B cell (primary cell): ENCODE results near the gene SNED1. TPM values are rescaled to one million over a fixed set of nuclear protein-coding genes. Genes with fewer than 3 reads are reported as not detected.

Experiments used
- ATAC-seq: fragments of 200-7000 bp; cut with Tn5 transposase; one replicate; pipeline ENCODE4 v1.10.0; 2021; ENCODE audit warnings: low read depth, mild to moderate bottlenecking, moderate number of reproducible peaks, moderate library complexity
- CTCF ChIA-PET: fragments of 350-600 bp; sonication (Branson Sonifier 250); formaldehyde crosslinking; loops from one replicate; lab custom pipeline; 2021; ENCODE audit warnings: antibody characterized with exemption, inconsistent platforms; lab: Charles Lee
- POLR2A ChIA-PET: fragments of 350-600 bp; sonication (Branson Sonifier 250); formaldehyde crosslinking; loops from one replicate; lab custom pipeline; 2021; ENCODE audit warnings: antibody characterized with exemption; lab: Charles Lee
- DNase-seq: peaks from one replicate; pipeline ENCODE4 v3.0.0; 2013
- H2AFZ ChIP-seq: 2 replicates; pipeline ENCODE4 v1.6.1; 2012; ENCODE audit warnings: mild to moderate bottlenecking, low read depth, low read length; ENCODE audit not compliant: insufficient read depth, poor library complexity, severe bottlenecking
- H3K27ac ChIP-seq, 2 donors: 1 replicate in 1 of 2; 2 replicates in 1 of 2; pipeline ENCODE4 v1.5.1; 2012 to 2013; ENCODE audit warnings: low read length in 2 of 2, mild to moderate bottlenecking in 2 of 2, moderate library complexity in 1 of 2
- H3K27me3 ChIP-seq, 4 experiments: fragments of 200-600 bp in 1 of 4; sonication (generic) in 1 of 4; replicated peaks in 1 of 4; 1 replicate in 2 of 4; 2 replicates in 2 of 4; pipeline versions ENCODE4 v1.6.1 to v1.7.0; 2013 to 2016; ENCODE audit warnings: low read length in 3 of 4, mild to moderate bottlenecking in 2 of 4, mixed read lengths in 1 of 4, moderate library complexity in 1 of 4; ENCODE audit not compliant: insufficient read depth in 4 of 4, control insufficient read depth in 3 of 4; ENCODE audit errors: control extremely low read depth in 1 of 4
- H3K36me3 ChIP-seq, 2 experiments: replicated peaks in 1 of 2; 1 replicate in 1 of 2; 2 replicates in 1 of 2; pipeline versions ENCODE4 v1.6.1 to v1.7.1; 2013; ENCODE audit warnings: low read length in 1 of 2; ENCODE audit not compliant: insufficient read depth in 2 of 2, control insufficient read depth in 1 of 2; ENCODE audit errors: control extremely low read depth in 1 of 2, extremely low read depth in 1 of 2
- H3K4me1 ChIP-seq, 2 donors: fragments of 200-600 bp in 1 of 2; sonication (generic) in 1 of 2; 1 replicate in 1 of 2; 2 replicates in 1 of 2; pipeline versions ENCODE4 v1.5.1 to v1.6.1; 2013 to 2017; ENCODE audit warnings: low read length in 2 of 2; ENCODE audit not compliant: control insufficient read depth in 2 of 2, insufficient read depth in 2 of 2
- H3K4me2 ChIP-seq: replicated peaks from 2 replicates; pipeline ENCODE3; 2012; ENCODE audit warnings: mild to moderate bottlenecking, low read depth, low read length; ENCODE audit not compliant: poor library complexity, severe bottlenecking
- H3K4me3 ChIP-seq, 5 experiments: fragments of 200-600 bp in 1 of 5; sonication (generic) in 1 of 5; 1 replicate in 3 of 5; 2 replicates in 2 of 5; pipeline versions ENCODE4 v1.5.1 to v1.7.0; 2011 to 2016; ENCODE audit warnings: low read length in 4 of 5, mild to moderate bottlenecking in 4 of 5, low read depth in 2 of 5, control low read depth in 1 of 5, moderate library complexity in 1 of 5; ENCODE audit not compliant: insufficient read depth in 1 of 5; ENCODE audit errors: control extremely low read depth in 1 of 5, extremely low read depth in 1 of 5
- H3K79me2 ChIP-seq: fragments of 200-600 bp; sonication (generic); one replicate; pipeline ENCODE4 v1.6.0; 2016; ENCODE audit warnings: low read length; ENCODE audit not compliant: control insufficient read depth, insufficient read depth
- H3K9ac ChIP-seq: fragments of 200-600 bp; sonication (generic); 2 replicates; pipeline ENCODE4 v1.6.1; 2017; ENCODE audit warnings: mild to moderate bottlenecking, low read length, moderate library complexity
- H3K9me3 ChIP-seq, 3 donors: one replicate each; pipeline versions ENCODE4 v1.6.1 to v1.7.1; 2013; ENCODE audit warnings: low read length in 2 of 3; ENCODE audit not compliant: control insufficient read depth in 2 of 3, insufficient read depth in 1 of 3; ENCODE audit errors: control extremely low read depth in 1 of 3
- H4K20me1 ChIP-seq: 2 replicates; pipeline ENCODE4 v1.6.0; 2012; ENCODE audit warnings: mild to moderate bottlenecking, low read length; ENCODE audit not compliant: insufficient read depth, control insufficient read depth, poor library complexity, severe bottlenecking
- H3K27ac Mint-ChIP-seq: one replicate; pipeline ENCODE4 v1.8.0; 2021; ENCODE audit warnings: mixed read lengths
- H3K27me3 Mint-ChIP-seq: one replicate; pipeline ENCODE4 v1.8.0; 2021; ENCODE audit warnings: mixed read lengths
- H3K4me1 Mint-ChIP-seq: one replicate; pipeline ENCODE4 v1.8.0; 2021; ENCODE audit warnings: mixed read lengths
- H3K4me3 Mint-ChIP-seq: one replicate; pipeline ENCODE4 v1.8.0; 2021; ENCODE audit warnings: mixed read lengths
- H3K9me3 Mint-ChIP-seq: one replicate; pipeline ENCODE4 v1.8.0; 2022; ENCODE audit warnings: mixed read lengths; ENCODE audit not compliant: insufficient read depth
- CTCF ChIP-seq: fragments of 200-600 bp; IDR thresholded peaks from one replicate; pipeline ENCODE4 v1.8.0; 2022; ENCODE audit warnings: antibody characterized with exemption, mild to moderate bottlenecking
- EZH2 ChIP-seq: IDR thresholded peaks from 2 replicates; pipeline ENCODE4 v1.6.1; 2012; ENCODE audit warnings: borderline replicate concordance, low read depth, mild to moderate bottlenecking, moderate library complexity, low read length; ENCODE audit not compliant: insufficient read depth, poor library complexity, severe bottlenecking
- WGBS: methylation state at CpG from one replicate; pipeline ENCODE4 v1.1.5; 2013; ENCODE audit warnings: missing lambda C conversion rate; ENCODE audit not compliant: insufficient coverage; 5-methylcytosine and 5-hydroxymethylcytosine counted together
- intact Hi-C: fragments of 100-400 bp; cut with micrococcal nuclease; formaldehyde crosslinking; loops from one replicate; pipeline ENCODE4 v1.10.0; 2022
- polyA plus RNA-seq: library from polyadenylated mRNA; depleted of rRNA; stranded (reverse); fragments of >200 nt; gene quantifications from 2 replicates; pipeline ENCODE4 v1.2.3, GENCODE V29; 2012
- total RNA-seq, 2 donors: library from RNA; stranded (reverse); fragments of 120-200 nt in 1 of 2; gene quantifications; 1 replicate in 1 of 2; 2 replicates in 1 of 2; pipeline versions ENCODE4 v1.2.3 to v1.2.4, GENCODE V29; 2013 to 2022

Gene SNED1
- total and polyA plus RNA-seq, 2 donors (not counting 1 experiment from before 2014, with no cell fraction given) = 25.5 to 336 TPM

GRCh38 chr2:241134711-241135110, 136.3 kb downstream of the SNED1 start:
- H3K4me2 ChIP-seq = no peak overlapping the region
- ChIA-PET POLR2A (no interaction called here), CTCF (no interaction called here)
- ATAC-seq (no peak), DNase-seq (no peak)
- no peaks in the 10 kb centered on the region for H3K9me3 Mint-ChIP-seq
- peaks cover 4 to 5% of the 10 kb centered on the region in 2 donors for H3K4me1 ChIP-seq
- H3K4me3 ChIP-seq = no peak overlapping the region
- intact Hi-C loops = no loop called here
- no peak overlapping the region for H3K9ac ChIP-seq
- H3K27ac Mint-ChIP-seq = no peak overlapping the region
- no peaks in the 10 kb centered on the region for H3K79me2 ChIP-seq
- peaks cover 0 to 21% of the 10 kb centered on the region in 2 experiments for H3K36me3 ChIP-seq
- H3K27me3 ChIP-seq = no peaks in the 10 kb centered on the region
- no peak overlapping the region for H3K27ac ChIP-seq
- no peak overlapping the region for H2AFZ ChIP-seq
- H4K20me1 ChIP-seq = no peaks in the 10 kb centered on the region
- H3K9me3 ChIP-seq = peaks cover 0 to 5% (median 0%) of the 10 kb centered on the region in 3 donors
- no peaks in the 10 kb centered on the region for H3K27me3 Mint-ChIP-seq
- 90% methylated on average over 6 of the region's 7 CpGs for WGBS
- no peak for TF ChIP-seq CTCF
- TF ChIP-seq EZH2 = no peak
- peaks cover 13% of the 10 kb centered on the region for H3K4me1 Mint-ChIP-seq
- no peak overlapping the region for H3K4me3 Mint-ChIP-seq

DNA sequence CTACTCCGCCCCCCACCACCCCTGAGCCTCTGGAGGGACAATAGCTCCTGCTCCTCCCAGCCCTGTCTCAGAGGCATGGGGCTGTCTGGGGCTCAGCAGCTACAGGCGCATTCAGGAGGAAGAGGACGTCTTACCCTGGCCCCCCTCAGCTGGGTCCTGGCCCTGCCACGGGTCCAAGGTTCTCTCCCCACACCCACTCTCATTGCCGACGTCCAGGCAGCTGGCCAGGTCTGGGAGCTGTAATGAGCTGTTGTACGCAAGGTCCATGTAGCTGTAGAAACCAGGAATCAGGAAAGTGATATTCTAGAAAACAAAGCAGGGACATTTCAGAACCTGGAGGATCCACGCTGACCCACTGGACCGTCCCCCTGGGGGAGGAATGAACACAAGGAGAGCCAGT, 137.3 kb downstream of the SNED1 start:
- H3K79me2 ChIP-seq = no peaks in the 10 kb centered on the region
- no peak overlapping the region for H2AFZ ChIP-seq
- Mint-ChIP-seq H3K27ac (no peak overlapping the region), H3K4me3 (no peak overlapping the region), H3K4me1 (peaks cover 8% of the 10 kb centered on the region), H3K9me3 (no peaks in the 10 kb centered on the region), H3K27me3 (no peaks in the 10 kb centered on the region)
- TF ChIP-seq CTCF (no peak), EZH2 (no peak)
- H3K9ac ChIP-seq = no peak overlapping the region
- POLR2A ChIA-PET = no interaction called here
- H4K20me1 ChIP-seq = no peaks in the 10 kb centered on the region
- no peaks in the 10 kb centered on the region for H3K4me1 ChIP-seq
- no peak overlapping the region for H3K27ac ChIP-seq
- H3K27me3 ChIP-seq = no peaks in the 10 kb centered on the region
- WGBS = 98% methylated on average over 6 of the region's 9 CpGs
- ATAC-seq = no peak
- H3K4me3 ChIP-seq = no peak overlapping the region
- peaks cover 0 to 18% of the 10 kb centered on the region in 2 experiments for H3K36me3 ChIP-seq
- intact Hi-C loops = no loop called here
- H3K9me3 ChIP-seq = no peaks in the 10 kb centered on the region
- CTCF ChIA-PET = interaction anchor here (1.5 kb wide), 1 partner anchor 57 kb away, joined by 3 read pairs; no protein-coding TSS in a partner anchor
- H3K4me2 ChIP-seq = no peak overlapping the region
- no peak for DNase-seq
